Measurements from ENCODE around the gene SCYGR6. TPM values are rescaled to one million over a fixed set of nuclear protein-coding genes. Genes with fewer than 3 reads are reported as not detected.

SCYGR6 gene
- total RNA-seq, result not detected
- long read RNA-seq, result 0 reads

DNA sequence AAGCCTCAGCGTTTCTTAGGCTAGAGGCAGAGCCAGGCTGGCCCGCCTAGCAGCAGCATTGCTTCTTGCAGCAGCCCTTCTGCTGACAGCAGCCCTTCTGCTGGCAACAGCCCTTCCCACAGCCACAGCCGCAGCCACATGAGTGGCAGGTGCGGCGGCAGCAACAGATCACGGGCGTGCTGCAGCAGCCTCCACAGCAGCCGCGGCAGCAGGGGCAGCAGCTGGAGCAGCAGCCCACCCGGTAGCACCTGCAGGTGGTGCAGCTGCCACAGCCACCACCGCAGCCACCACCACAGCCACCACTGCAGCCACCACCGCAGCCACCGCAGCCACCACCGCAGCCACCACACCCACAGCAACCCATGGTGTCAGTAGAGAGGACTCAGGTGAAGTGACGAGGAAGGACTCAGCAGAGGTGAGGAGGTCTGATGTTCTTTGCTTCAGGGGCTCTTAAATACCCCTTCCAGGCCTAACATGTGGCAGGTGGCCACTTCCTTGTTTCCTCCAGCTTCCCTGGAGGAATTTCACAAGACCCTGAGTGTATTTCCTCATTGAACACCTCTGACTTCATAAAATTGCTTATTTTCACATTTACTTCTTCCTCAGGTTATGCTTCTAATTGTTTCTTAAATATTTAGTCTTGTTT lies at the start of gene SCYGR6:
TSS of gene SCYGR6 (minus strand) at position 364 of the 646 bp plus-strand sequence. CDS start at position 364, 0 bp downstream.
- no peaks in the 10 kb centered on the region for H3K4me1 ChIP-seq
- no peaks in the 10 kb centered on the region for H3K27me3 ChIP-seq (ENCODE audit: low read depth)
- no peak within 1 kb of the TSS for H3K27ac ChIP-seq
- TF ChIP-seq, protein P1, sequence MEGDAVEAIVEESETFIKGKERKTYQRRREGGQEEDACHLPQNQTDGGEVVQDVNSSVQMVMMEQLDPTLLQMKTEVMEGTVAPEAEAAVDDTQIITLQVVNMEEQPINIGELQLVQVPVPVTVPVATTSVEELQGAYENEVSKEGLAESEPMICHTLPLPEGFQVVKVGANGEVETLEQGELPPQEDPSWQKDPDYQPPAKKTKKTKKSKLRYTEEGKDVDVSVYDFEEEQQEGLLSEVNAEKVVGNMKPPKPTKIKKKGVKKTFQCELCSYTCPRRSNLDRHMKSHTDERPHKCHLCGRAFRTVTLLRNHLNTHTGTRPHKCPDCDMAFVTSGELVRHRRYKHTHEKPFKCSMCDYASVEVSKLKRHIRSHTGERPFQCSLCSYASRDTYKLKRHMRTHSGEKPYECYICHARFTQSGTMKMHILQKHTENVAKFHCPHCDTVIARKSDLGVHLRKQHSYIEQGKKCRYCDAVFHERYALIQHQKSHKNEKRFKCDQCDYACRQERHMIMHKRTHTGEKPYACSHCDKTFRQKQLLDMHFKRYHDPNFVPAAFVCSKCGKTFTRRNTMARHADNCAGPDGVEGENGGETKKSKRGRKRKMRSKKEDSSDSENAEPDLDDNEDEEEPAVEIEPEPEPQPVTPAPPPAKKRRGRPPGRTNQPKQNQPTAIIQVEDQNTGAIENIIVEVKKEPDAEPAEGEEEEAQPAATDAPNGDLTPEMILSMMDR (IDR thresholded peaks at IDR 0.05), result no peak
- no peaks in the 10 kb centered on the region for H3K36me3 ChIP-seq
- ATAC-seq, result peak; percentile 37 to 46
- intact Hi-C loops (cut with DNase I), result no loop called here
- no peak for DNase-seq
- no peak within 1 kb of the TSS for H3K4me3 ChIP-seq
- H3K9me3 ChIP-seq, result no peaks in the 10 kb centered on the region

GRCh38 chr2:227774011-227774624 lies 49.6 kb upstream of the SCYGR6 start:
- H3K27ac ChIP-seq, result no peak overlapping the region
- ATAC-seq, result peak; percentile 48 to 73
- DNase-seq, result no peak
- intact Hi-C loops (cut with DNase I), result no loop called here
- H3K4me3 ChIP-seq, result no peak overlapping the region
- no peaks in the 10 kb centered on the region for H3K27me3 ChIP-seq (ENCODE audit: low read depth)
- H3K9me3 ChIP-seq, result no peaks in the 10 kb centered on the region
- TF ChIP-seq, protein P1 (IDR thresholded peaks at IDR 0.05), result peak; percentile 34
- no peaks in the 10 kb centered on the region for H3K4me1 ChIP-seq
- H3K36me3 ChIP-seq, result no peaks in the 10 kb centered on the region

GRCh38 chr2:227772932-227773331 lies 48.4 kb upstream of the SCYGR6 start:
- H3K9me3 ChIP-seq, result no peaks in the 10 kb centered on the region
- H3K36me3 ChIP-seq, result no peaks in the 10 kb centered on the region
- ATAC-seq, result no peak
- H3K27ac ChIP-seq, result no peak overlapping the region
- no peak overlapping the region for H3K4me3 ChIP-seq
- no peaks in the 10 kb centered on the region for H3K27me3 ChIP-seq (ENCODE audit: low read depth)
- intact Hi-C loops (cut with DNase I), result no loop called here
- TF ChIP-seq, protein P1 (IDR thresholded peaks at IDR 0.05), result no peak
- H3K4me1 ChIP-seq, result no peaks in the 10 kb centered on the region
- no peak for DNase-seq

GRCh38 chr2:227772197-227772661 lies 47.7 kb upstream of the SCYGR6 start:
- intact Hi-C loops (cut with DNase I), result no loop called here
- Histone ChIP-seq H3K27ac (no peak overlapping the region), H3K4me1 (no peaks in the 10 kb centered on the region), H3K9me3 (no peaks in the 10 kb centered on the region), H3K36me3 (no peaks in the 10 kb centered on the region), H3K4me3 (no peak overlapping the region), H3K27me3 (ENCODE audit: low read depth) (no peaks in the 10 kb centered on the region)
- no peak for DNase-seq
- no peak for ATAC-seq
- TF ChIP-seq, protein P1 (IDR thresholded peaks at IDR 0.05), result no peak

DNA sequence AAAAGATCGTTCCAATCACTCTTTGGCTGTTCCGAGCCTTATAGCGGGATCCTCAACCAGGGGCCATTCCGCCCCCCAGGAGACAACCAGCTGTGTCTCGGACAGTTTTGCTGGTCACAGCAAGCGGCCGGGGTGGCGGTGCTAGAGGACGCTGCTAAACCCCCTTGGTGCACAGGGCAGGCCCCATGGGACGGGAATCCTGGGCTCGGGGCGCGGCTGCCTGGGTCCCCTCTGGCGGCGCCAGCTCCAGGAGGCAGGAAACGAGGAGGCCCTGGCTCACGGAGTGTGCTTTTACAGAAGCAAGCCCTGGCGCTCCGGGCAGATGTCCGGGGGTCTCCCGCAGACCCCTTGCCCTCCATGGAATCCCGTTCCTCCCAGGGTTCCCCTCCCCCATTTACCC lies 43.3 kb upstream of the SCYGR6 start:
- H3K27me3 ChIP-seq (ENCODE audit: low read depth), result no peaks in the 10 kb centered on the region
- TF ChIP-seq, protein P1 (IDR thresholded peaks at IDR 0.05), result no peak
- no peak overlapping the region for H3K27ac ChIP-seq
- DNase-seq (no peak), ATAC-seq (no peak)
- peaks cover 10% of the 10 kb centered on the region for H3K4me1 ChIP-seq
- no peaks in the 10 kb centered on the region for H3K9me3 ChIP-seq
- H3K4me3 ChIP-seq, result no peak overlapping the region
- intact Hi-C loops (cut with DNase I), result loop anchor here (5.0 kb wide), 1 partner anchor 116 kb away; no protein-coding TSS in a partner anchor
- H3K36me3 ChIP-seq, result no peaks in the 10 kb centered on the region

Measured in lower lobe of right lung (tissue), 2 donors.